Testis (tissue), 2 donors: ENCODE measurements around the gene SEZ6L.

Experiments used
- CTCF ChIP-seq, 3 experiments: fragments of 450-650 bp in 2 of 3; fragments of 200-600 bp in 1 of 3; sonication (generic) in 1 of 3; IDR thresholded peaks; one replicate each; pipeline ENCODE4 v1.5.1; 2016 to 2019; ENCODE audit warnings: antibody characterized with exemption in 3 of 3, mild to moderate bottlenecking in 2 of 3, moderate library complexity in 1 of 3
- POLR2A ChIP-seq: fragments of 450-650 bp; IDR thresholded peaks from one replicate; pipeline ENCODE4 v1.6.1; 2017; ENCODE audit warnings: antibody characterized with exemption, mild to moderate bottlenecking, moderate library complexity

DNA sequence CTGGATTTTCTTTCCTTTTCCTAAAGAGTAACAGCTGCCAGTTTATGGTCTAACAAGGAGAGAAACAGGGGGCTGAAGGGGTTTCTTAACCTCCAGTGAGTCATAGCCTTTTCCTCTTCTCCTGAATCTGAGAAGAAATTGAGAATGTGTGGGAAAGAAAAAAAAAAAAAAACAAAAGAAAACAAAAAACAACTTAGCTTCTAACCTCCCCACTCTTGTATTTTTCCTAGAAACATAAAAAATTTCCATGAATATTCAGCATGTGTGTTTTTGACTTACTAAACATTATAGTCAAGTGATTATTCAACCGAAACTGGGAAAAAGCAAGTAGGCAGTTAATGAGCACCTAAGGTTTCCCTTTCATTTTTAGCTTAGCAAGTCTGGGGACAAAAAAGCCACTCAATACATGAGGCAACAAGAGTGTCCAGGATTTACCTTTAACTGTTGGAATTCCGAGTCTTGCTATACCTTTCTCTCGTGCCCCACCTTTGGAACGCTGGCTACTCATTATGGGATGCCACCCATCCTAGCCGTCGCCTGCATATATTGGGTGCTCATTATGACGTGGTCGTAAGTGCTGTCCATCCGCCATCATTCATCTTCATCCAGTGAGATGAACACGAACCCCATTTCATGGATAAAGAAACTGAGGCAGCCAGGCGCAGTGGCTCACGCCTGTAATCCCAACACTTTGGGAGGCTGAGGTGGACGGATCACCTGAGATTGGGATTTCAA, 262.2 kb downstream of the SEZ6L start:
- TF ChIP-seq CTCF (IDR thresholded peaks at IDR 0.05), result no peak
- no peak for TF ChIP-seq POLR2A
